ENCODE measurements around the gene CACNA1B.

GRCh38 chr9:137907776-137908175, 30.2 kb downstream of the CACNA1B start:
- no peak for TF ChIP-seq CTCF (IDR thresholded peaks at IDR 0.05)
- TF ChIP-seq POLR2A (IDR thresholded peaks at IDR 0.05; ENCODE audit: low read depth), result no peak
- TF ChIP-seq POLR2AphosphoS5 (IDR thresholded peaks at IDR 0.05), result no peak
- TF ChIP-seq EP300 (IDR thresholded peaks at IDR 0.05), result no peak

All from esophagus muscularis mucosa (tissue), 4 donors.